Measurements from ENCODE around the gene SKIC8. TPM values are rescaled to one million over a fixed set of nuclear protein-coding genes. Genes with fewer than 3 reads are reported as not detected.
A peak's percentile ranks its signal among the peaks of the same experiment; 100 is the strongest.

Gene SKIC8
- total and polyA plus RNA-seq, 2 donors from 2014 or later = 48.5 to 87.4 TPM

DNA sequence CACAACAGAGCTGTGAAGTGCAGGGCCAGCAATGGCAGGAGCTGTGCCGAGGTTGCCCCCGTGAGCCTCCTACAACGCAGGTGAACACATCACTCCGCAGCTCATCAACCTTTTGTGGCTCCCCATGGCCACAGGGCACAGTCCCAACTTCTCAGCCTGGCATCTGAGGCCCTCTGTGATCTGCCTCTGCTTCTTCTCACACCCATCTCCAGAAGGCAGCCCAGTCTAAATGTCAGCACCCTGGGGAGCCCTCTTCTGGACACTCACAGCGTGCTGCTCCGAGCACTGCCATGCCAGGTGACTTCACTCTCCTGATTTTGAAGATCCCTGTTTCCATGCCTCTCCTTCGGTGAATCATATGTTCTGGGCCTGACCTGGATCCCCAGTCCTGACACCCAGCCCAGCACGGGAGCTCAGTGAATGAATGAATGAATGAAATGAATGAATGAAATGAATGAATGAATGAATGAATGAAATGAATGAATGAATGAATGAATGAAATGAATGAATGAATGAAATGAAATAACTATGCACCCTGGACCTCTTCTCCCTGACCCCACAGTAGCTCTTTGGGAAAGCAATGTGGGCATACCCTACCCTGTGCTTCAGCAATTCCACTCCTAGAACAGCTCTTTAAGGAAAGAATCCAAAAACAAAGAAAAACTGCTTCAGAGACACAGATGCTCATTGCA lies 17.9 kb upstream of the SKIC8 start:
- H3K27ac ChIP-seq (ENCODE audit: low read depth in 2 of 2, low read length in 2 of 2) = no peak overlapping the region
- TF ChIP-seq, protein P1, sequence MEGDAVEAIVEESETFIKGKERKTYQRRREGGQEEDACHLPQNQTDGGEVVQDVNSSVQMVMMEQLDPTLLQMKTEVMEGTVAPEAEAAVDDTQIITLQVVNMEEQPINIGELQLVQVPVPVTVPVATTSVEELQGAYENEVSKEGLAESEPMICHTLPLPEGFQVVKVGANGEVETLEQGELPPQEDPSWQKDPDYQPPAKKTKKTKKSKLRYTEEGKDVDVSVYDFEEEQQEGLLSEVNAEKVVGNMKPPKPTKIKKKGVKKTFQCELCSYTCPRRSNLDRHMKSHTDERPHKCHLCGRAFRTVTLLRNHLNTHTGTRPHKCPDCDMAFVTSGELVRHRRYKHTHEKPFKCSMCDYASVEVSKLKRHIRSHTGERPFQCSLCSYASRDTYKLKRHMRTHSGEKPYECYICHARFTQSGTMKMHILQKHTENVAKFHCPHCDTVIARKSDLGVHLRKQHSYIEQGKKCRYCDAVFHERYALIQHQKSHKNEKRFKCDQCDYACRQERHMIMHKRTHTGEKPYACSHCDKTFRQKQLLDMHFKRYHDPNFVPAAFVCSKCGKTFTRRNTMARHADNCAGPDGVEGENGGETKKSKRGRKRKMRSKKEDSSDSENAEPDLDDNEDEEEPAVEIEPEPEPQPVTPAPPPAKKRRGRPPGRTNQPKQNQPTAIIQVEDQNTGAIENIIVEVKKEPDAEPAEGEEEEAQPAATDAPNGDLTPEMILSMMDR (IDR thresholded peaks at IDR 0.05; ENCODE audit: borderline replicate concordance, extremely low read depth, insufficient read depth) = no peak
- DNase-seq (peak in 1 of 5 donors; percentile 32), FAIRE-seq (no peak)
- H3K27me3 ChIP-seq (ENCODE audit: control insufficient read depth, insufficient read depth, low read length) = no peaks in the 10 kb centered on the region
- no peak overlapping the region for H3K9ac ChIP-seq (ENCODE audit: low read length in 3 of 3)
- intact Hi-C loops (cut with DNase I) = no loop called here
- peaks cover 0 to under 1% (median 0%) of the 10 kb centered on the region in 3 donors for H3K4me1 ChIP-seq (ENCODE audit: control insufficient read depth in 2 of 3, insufficient read depth in 2 of 3, low read depth in 1 of 3, low read length in 3 of 3)
- H3K4me3 ChIP-seq (ENCODE audit: low read length in 3 of 3) = no peak overlapping the region
- no peaks in the 10 kb centered on the region for H3K36me3 ChIP-seq (ENCODE audit: control insufficient read depth in 2 of 3, insufficient read depth in 3 of 3, low read length in 3 of 3)
- no peaks in the 10 kb centered on the region for H3K9me3 ChIP-seq (ENCODE audit: control insufficient read depth in 2 of 3, insufficient read depth in 1 of 3, low read length in 3 of 3)

DNA sequence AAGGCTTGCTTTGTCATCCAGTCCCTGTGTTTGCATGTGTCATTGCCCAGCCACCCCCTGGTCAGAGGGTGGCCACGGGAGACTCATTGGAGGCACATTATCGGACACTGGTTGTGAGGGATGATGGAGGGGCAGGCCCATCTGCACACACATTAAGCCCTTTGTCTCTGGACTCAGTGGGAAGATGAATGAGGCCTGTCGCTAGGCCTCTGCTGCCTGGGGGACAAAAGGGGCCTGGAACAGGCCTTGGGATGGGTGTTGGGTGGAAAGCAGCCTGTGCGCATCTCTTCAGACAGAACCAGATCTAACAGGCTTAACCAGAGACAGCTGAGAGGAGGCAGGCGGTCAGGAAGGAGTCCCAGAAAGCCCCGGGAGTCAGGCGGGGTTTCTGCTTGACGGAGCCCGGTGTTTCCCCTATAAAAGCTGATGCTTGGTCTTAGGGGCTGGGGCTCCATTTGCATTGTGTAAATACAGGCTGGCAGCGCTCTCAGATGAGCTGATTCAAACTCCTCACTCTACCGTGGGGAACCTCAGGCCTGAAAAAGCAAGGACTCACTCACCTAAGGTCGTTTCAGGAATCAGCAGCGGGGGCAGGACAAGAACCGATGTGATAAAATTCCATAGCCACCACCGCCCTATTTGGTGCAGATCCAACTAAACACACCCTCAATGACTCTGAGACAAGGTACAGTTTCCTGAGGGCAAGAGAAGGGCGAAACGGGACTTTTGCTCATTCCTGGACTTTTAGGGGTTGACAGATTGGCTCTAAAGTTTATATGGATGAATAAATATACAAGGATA lies 17.1 kb upstream of the SKIC8 start:
- Histone ChIP-seq H3K4me3 (ENCODE audit: low read length in 3 of 3) (no peak overlapping the region), H3K36me3 (ENCODE audit: control insufficient read depth in 2 of 3, insufficient read depth in 3 of 3, low read length in 3 of 3) (no peaks in the 10 kb centered on the region), H3K9me3 (ENCODE audit: control insufficient read depth in 2 of 3, insufficient read depth in 1 of 3, low read length in 3 of 3) (no peaks in the 10 kb centered on the region), H3K4me1 (ENCODE audit: control insufficient read depth in 2 of 3, insufficient read depth in 2 of 3, low read depth in 1 of 3, low read length in 3 of 3) (no peaks in the 10 kb centered on the region), H3K27ac (ENCODE audit: low read depth in 2 of 2, low read length in 2 of 2) (no peak overlapping the region), H3K27me3 (ENCODE audit: control insufficient read depth, insufficient read depth, low read length) (no peaks in the 10 kb centered on the region), H3K9ac (ENCODE audit: low read length in 3 of 3) (no peak overlapping the region)
- TF ChIP-seq, protein P1 (IDR thresholded peaks at IDR 0.05; ENCODE audit: borderline replicate concordance, extremely low read depth, insufficient read depth) = no peak
- DNase-seq (peak in 3 of 5 donors; percentile 35 to 84 (median 64)), FAIRE-seq (no peak)
- intact Hi-C loops (cut with DNase I) = no loop called here

DNA sequence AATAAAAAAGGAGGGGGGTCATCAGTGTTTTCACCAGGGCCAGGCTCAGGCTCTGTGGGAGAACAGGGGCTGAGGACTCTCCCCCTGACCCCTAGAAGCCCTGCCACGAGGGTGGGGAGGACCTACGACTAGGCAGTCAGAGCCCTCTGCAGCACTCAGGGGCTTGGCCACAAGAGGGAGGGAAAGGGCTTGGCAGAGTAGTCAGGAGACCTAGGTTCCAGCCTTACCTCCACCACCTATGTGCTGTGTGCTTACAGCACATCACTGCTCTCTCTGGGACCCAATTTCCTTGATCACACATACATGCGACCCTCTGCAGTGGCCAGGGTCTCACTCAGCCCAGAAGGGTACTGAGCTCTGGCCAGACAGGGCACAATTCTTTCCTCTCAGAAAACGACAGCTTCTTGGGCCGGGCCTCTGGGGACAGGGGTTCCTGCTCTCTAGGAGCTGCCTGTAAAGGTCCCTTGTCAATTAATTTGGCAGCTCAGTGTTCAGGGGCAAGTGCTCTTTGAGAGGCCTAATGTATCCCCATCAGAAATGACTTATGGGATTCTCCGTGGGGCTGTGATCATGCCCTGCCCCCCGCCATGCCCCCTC lies 16.4 kb upstream of the SKIC8 start:
- FAIRE-seq = no peak
- H3K36me3 ChIP-seq (ENCODE audit: control insufficient read depth in 2 of 3, insufficient read depth in 3 of 3, low read length in 3 of 3) = no peaks in the 10 kb centered on the region
- peak in 3 of 5 donors; percentile 37 to 55 (median 48) for DNase-seq
- intact Hi-C loops (cut with DNase I) = no loop called here
- TF ChIP-seq, protein P1 (IDR thresholded peaks at IDR 0.05; ENCODE audit: borderline replicate concordance, extremely low read depth, insufficient read depth) = no peak
- no peak overlapping the region for H3K4me3 ChIP-seq (ENCODE audit: low read length in 3 of 3)
- H3K9ac ChIP-seq (ENCODE audit: low read length in 3 of 3) = no peak overlapping the region
- H3K27ac ChIP-seq (ENCODE audit: low read depth in 2 of 2, low read length in 2 of 2) = no peak overlapping the region
- no peaks in the 10 kb centered on the region for H3K27me3 ChIP-seq (ENCODE audit: control insufficient read depth, insufficient read depth, low read length)
- H3K9me3 ChIP-seq (ENCODE audit: control insufficient read depth in 2 of 3, insufficient read depth in 1 of 3, low read length in 3 of 3) = no peaks in the 10 kb centered on the region
- no peaks in the 10 kb centered on the region for H3K4me1 ChIP-seq (ENCODE audit: control insufficient read depth in 2 of 3, insufficient read depth in 2 of 3, low read depth in 1 of 3, low read length in 3 of 3)
